Tibial artery (tissue), 4 donors: ENCODE measurements around the gene FRK.
A peak's percentile ranks its signal among the peaks of the same experiment; 100 is the strongest.

Experiments used
- DNase-seq, 2 donors: peaks; one replicate each; pipeline ENCODE4 v3.0.0-alpha.2; 2019
- H3K27ac ChIP-seq, 2 donors: fragments of 200-600 bp; sonication (generic) in 1 of 2; 1 replicate in 1 of 2; 2 replicates in 1 of 2; pipeline ENCODE4 v1.5.1; 2018 to 2019; ENCODE audit warnings: mild to moderate bottlenecking in 1 of 2
- H3K27me3 ChIP-seq, 2 donors: fragments of 200-600 bp; sonication (generic) in 1 of 2; one replicate each; pipeline versions ENCODE4 v1.5.1 to v1.6.0; 2016 to 2019
- H3K36me3 ChIP-seq, 3 donors: fragments of 200-600 bp; sonication (generic) in 2 of 3; one replicate each; pipeline ENCODE4 v1.5.1; 2016 to 2019; ENCODE audit warnings: mild to moderate bottlenecking in 2 of 3
- H3K4me1 ChIP-seq, 4 donors: fragments of 200-600 bp; sonication (generic) in 2 of 4; 1 replicate in 3 of 4; 2 replicates in 1 of 4; pipeline ENCODE4 v1.5.1; 2016 to 2019
- H3K4me3 ChIP-seq, 2 donors: fragments of 200-600 bp; sonication (generic) in 1 of 2; 1 replicate in 1 of 2; 2 replicates in 1 of 2; pipeline ENCODE4 v1.5.1; 2018 to 2019; ENCODE audit warnings: mild to moderate bottlenecking in 2 of 2
- H3K9me3 ChIP-seq, 3 donors: fragments of 200-600 bp; sonication (generic) in 1 of 3; one replicate each; pipeline ENCODE4 v1.5.1; 2016 to 2019
- intact Hi-C: fragments of 100-400 bp; cut with DNase I; formaldehyde crosslinking; loops from one replicate; pipeline ENCODE4 v1.15.0; 2023; ENCODE audit warnings: low total_unique reads
- TF ChIP-seq, protein P1 (sequence below), 2 experiments: fragments of 200-600 bp in 1 of 2; fragments of 450-650 bp in 1 of 2; IDR thresholded peaks; one replicate each; pipeline ENCODE4 v1.5.1; 2017 to 2019; ENCODE audit warnings: antibody characterized with exemption in 2 of 2, mild to moderate bottlenecking in 1 of 2, moderate library complexity in 1 of 2

FRK gene, protein sequence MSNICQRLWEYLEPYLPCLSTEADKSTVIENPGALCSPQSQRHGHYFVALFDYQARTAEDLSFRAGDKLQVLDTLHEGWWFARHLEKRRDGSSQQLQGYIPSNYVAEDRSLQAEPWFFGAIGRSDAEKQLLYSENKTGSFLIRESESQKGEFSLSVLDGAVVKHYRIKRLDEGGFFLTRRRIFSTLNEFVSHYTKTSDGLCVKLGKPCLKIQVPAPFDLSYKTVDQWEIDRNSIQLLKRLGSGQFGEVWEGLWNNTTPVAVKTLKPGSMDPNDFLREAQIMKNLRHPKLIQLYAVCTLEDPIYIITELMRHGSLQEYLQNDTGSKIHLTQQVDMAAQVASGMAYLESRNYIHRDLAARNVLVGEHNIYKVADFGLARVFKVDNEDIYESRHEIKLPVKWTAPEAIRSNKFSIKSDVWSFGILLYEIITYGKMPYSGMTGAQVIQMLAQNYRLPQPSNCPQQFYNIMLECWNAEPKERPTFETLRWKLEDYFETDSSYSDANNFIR

DNA sequence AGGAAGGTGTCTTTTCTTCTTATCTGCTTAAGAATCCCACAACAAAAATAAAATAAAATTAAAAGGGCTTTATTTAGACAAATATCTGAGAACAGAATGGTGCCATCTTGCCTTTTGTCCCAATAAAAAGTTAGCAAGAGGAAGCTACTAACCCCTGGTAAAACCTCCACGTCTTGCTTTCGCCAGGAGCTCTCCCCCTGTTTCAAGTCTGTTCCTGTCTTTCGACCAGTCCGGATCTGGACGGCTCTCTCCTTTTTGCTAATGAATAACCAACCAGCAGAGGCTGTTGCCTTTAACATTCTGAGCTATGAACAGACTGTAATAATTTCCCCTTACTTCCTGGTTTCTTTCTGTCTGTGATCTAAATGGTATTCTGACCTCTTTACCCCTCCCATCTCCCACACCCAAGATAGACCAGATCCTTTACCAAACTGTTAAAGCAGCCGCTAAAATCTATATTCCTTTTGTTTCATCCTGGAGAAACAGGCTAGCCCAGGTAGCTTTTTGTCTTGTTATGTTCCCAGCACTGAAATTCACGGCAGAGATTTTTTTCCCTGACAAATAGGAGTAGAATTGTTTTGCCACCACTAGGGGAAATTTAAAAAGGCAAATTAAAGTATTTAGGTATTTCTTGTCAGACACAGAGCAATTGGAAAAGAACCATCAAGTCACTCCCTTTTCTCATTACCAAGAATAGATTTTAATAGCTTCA lies at the start of gene FRK:
FRK (minus strand) TSS at position 320 of the 712 bp plus-strand sequence. CDS start 580 bp downstream, outside the sequence.
- peak within 1 kb of the TSS; percentile 62 to 64 for H3K4me3 ChIP-seq
- no peaks in the 10 kb centered on the region for H3K9me3 ChIP-seq
- DNase-seq: peak; percentile 34 to 74
- H3K36me3 ChIP-seq: no peaks in the 10 kb centered on the region
- peak within 1 kb of the TSS; percentile 83 to 89 for H3K27ac ChIP-seq
- intact Hi-C loops: loop anchor here (5.0 kb wide), 1 partner anchor 37 kb away; no protein-coding TSS in a partner anchor
- H3K27me3 ChIP-seq: no peaks in the 10 kb centered on the region
- TF ChIP-seq, protein P1, sequence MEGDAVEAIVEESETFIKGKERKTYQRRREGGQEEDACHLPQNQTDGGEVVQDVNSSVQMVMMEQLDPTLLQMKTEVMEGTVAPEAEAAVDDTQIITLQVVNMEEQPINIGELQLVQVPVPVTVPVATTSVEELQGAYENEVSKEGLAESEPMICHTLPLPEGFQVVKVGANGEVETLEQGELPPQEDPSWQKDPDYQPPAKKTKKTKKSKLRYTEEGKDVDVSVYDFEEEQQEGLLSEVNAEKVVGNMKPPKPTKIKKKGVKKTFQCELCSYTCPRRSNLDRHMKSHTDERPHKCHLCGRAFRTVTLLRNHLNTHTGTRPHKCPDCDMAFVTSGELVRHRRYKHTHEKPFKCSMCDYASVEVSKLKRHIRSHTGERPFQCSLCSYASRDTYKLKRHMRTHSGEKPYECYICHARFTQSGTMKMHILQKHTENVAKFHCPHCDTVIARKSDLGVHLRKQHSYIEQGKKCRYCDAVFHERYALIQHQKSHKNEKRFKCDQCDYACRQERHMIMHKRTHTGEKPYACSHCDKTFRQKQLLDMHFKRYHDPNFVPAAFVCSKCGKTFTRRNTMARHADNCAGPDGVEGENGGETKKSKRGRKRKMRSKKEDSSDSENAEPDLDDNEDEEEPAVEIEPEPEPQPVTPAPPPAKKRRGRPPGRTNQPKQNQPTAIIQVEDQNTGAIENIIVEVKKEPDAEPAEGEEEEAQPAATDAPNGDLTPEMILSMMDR (IDR thresholded peaks at IDR 0.05): peak; percentile 53 to 64
- peaks cover 0 to 39% (median 8%) of the 10 kb centered on the region in 4 donors for H3K4me1 ChIP-seq

DNA sequence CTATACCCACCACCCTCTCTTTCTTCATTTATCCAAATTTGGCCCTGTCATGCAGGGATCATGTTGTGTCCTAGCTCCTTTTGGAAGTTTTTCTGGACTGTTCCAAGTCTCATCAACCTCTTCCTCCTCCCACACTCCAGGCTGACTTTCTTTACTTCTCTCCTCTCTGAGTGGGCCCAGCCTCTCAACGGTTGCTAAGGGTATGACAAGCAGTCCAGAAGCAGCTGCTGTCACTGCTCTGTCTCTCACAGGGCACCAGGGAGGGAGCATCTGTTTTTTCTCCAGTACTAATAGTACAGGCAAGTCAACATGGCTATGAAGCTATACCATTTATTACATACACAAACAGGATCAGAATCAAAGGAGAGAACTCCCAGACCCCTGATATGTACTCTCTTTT lies 48.1 kb upstream of the FRK start:
- no peaks in the 10 kb centered on the region for H3K27me3 ChIP-seq
- no peak for DNase-seq
- H3K36me3 ChIP-seq: peaks cover 28 to 54% (median 43%) of the 10 kb centered on the region in 3 donors
- TF ChIP-seq, protein P1 (IDR thresholded peaks at IDR 0.05): no peak
- H3K4me3 ChIP-seq: no peak overlapping the region
- no peaks in the 10 kb centered on the region for H3K9me3 ChIP-seq
- H3K4me1 ChIP-seq: peaks cover 0 to 35% (median 21%) of the 10 kb centered on the region in 4 donors
- H3K27ac ChIP-seq: no peak overlapping the region
- intact Hi-C loops: no loop called here

- no peaks in the 10 kb centered on the region for H3K9me3 ChIP-seq
- intact Hi-C loops: no loop called here
- no peak overlapping the region for H3K27ac ChIP-seq
- no peak for DNase-seq
- H3K4me1 ChIP-seq: peaks cover 0 to 58% (median 43%) of the 10 kb centered on the region in 4 donors
- peaks cover 17 to 29% (median 17%) of the 10 kb centered on the region in 3 donors for H3K36me3 ChIP-seq
- no peak overlapping the region for H3K4me3 ChIP-seq
- TF ChIP-seq, protein P1 (IDR thresholded peaks at IDR 0.05): no peak
- no peaks in the 10 kb centered on the region for H3K27me3 ChIP-seq
Measured at GRCh38 chr6:116106146-116106545, 45.5 kb upstream of the FRK start.

DNA sequence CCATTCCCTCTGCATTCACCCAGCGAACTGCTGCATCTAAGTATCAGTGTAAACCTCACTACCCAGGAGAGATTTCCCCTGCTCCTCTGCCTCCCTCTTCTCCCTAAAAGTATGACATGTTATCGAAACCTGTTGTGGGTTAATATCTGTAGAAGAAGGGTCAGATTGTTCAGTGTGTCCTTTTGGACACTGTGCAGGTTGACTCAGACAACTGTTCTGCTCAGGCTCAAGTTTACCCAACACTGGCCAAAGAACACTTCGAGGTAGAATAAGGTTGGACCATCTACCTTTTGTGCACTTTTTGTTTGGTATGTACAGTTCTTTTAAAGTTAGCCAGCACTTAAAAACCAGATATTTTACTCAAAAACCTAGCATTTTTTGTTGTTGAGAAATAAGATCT lies 44.6 kb upstream of the FRK start:
- Histone ChIP-seq H3K27me3 (no peaks in the 10 kb centered on the region), H3K36me3 (peaks cover 8 to 20% (median 10%) of the 10 kb centered on the region in 3 donors), H3K4me1 (peaks cover 0 to 58% (median 43%) of the 10 kb centered on the region in 4 donors), H3K4me3 (no peak overlapping the region), H3K9me3 (no peaks in the 10 kb centered on the region), H3K27ac (no peak overlapping the region)
- TF ChIP-seq, protein P1 (IDR thresholded peaks at IDR 0.05): no peak
- intact Hi-C loops: no loop called here
- DNase-seq: no peak

DNA sequence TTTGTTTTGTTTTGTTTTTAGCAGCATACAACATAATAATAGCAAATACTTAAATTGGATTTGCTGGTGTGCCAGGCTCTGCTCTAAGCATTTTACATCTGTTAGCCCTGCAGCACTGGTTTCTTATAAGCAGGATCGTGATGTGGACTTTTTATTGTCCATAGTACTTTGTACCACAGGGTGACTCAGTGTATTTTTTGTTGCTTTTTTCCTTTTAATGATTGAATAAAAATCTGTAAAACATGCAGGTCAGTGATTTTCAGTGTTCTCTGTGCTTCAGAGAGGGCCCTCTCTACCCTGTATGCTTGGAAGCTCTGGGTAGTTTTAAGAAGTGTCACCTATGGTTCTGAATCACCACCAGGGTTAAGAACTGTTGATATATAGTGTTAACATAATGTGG lies 43.9 kb upstream of the FRK start:
- Histone ChIP-seq H3K4me3 (no peak overlapping the region), H3K9me3 (no peaks in the 10 kb centered on the region), H3K27ac (no peak overlapping the region), H3K36me3 (peaks cover 2 to 14% (median 10%) of the 10 kb centered on the region in 3 donors), H3K4me1 (peaks cover 0 to 64% (median 44%) of the 10 kb centered on the region in 4 donors), H3K27me3 (no peaks in the 10 kb centered on the region)
- no peak for DNase-seq
- intact Hi-C loops: no loop called here
- TF ChIP-seq, protein P1 (IDR thresholded peaks at IDR 0.05): no peak
